ENCODE data around the gene TFF2. TPM values are rescaled to one million over a fixed set of nuclear protein-coding genes. Genes with fewer than 3 reads are reported as not detected.

Gene TFF2
- total RNA-seq, 4 donors from 2014 or later = 0.68 TPM; not detected in 3

DNA sequence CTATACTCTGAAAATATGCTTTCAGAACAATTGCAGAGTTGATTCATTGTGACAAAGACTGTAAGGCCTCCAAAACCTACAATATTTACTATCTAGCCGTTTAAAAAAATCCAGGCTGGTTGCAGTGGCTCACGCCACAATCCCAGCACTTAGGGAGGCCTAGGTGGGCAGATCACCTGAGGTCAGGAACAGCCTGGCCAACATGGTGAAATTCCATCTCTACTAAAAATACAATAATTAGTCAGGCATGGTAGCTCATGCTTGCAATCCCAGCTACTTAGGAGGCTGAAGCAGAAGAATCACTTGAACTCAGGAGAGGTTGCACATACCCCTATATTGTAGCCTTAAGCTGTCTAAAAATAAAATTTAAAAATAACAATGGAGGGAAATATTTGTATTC, 5.3 kb upstream of the TFF2 start:
- no peak for DNase-seq
- Histone ChIP-seq H3K36me3 (no peaks in the 10 kb centered on the region), H3K9me3 (peaks cover 0 to 12% of the 10 kb centered on the region in 2 donors), H3K27me3 (no peaks in the 10 kb centered on the region), H3K4me3 (no peak overlapping the region), H3K27ac (no peak overlapping the region), H3K4me1 (no peaks in the 10 kb centered on the region)
- TF ChIP-seq, protein P1, sequence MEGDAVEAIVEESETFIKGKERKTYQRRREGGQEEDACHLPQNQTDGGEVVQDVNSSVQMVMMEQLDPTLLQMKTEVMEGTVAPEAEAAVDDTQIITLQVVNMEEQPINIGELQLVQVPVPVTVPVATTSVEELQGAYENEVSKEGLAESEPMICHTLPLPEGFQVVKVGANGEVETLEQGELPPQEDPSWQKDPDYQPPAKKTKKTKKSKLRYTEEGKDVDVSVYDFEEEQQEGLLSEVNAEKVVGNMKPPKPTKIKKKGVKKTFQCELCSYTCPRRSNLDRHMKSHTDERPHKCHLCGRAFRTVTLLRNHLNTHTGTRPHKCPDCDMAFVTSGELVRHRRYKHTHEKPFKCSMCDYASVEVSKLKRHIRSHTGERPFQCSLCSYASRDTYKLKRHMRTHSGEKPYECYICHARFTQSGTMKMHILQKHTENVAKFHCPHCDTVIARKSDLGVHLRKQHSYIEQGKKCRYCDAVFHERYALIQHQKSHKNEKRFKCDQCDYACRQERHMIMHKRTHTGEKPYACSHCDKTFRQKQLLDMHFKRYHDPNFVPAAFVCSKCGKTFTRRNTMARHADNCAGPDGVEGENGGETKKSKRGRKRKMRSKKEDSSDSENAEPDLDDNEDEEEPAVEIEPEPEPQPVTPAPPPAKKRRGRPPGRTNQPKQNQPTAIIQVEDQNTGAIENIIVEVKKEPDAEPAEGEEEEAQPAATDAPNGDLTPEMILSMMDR (IDR thresholded peaks at IDR 0.05) = no peak
- TF ChIP-seq EP300 (IDR thresholded peaks at IDR 0.05; ENCODE audit: low read depth) (no peak), POLR2AphosphoS5 (IDR thresholded peaks at IDR 0.05) (no peak), POLR2A (IDR thresholded peaks at IDR 0.05) (no peak)
- in situ Hi-C loops (cut with MboI; ENCODE audit: low pct_ligation_motif_present in 1 of 4, low pct_unique_long_range_greater_than_20kb in 1 of 4, low sequenced_read_pairs in 3 of 4) = no loop called here
- WGBS, 2 donors (ENCODE audit: low coverage in 1 of 2) = 91 to 100% methylated on average over 1 to 2 of the region's 2 CpGs
- intact Hi-C loops (cut with DNase I; ENCODE audit: low total_unique reads) = no loop called here

DNA sequence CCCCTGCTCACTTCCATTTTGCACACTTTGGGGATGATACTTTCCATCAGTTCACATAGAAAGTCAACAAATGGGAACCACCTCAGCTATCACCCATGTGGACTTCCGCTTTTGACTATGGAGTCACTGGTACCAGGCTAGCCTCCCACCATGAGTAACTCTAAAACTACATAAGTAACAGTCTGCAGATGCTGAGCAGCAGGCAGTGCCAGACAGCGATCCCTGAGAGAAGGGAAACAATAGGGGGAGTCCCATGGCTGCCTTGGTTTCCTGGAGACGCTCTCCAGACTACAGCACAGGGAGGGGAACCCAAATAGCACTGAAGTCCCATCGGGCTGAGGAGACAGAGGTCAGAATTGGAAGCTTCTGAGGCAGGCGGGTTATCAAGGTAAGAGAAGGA, 2.8 kb upstream of the TFF2 start:
- Histone ChIP-seq H3K4me1 (no peaks in the 10 kb centered on the region), H3K9me3 (peaks cover 0 to 12% of the 10 kb centered on the region in 2 donors), H3K4me3 (no peak overlapping the region), H3K27ac (no peak overlapping the region), H3K27me3 (no peaks in the 10 kb centered on the region), H3K36me3 (no peaks in the 10 kb centered on the region)
- in situ Hi-C loops (cut with MboI; ENCODE audit: low pct_ligation_motif_present in 1 of 4, low pct_unique_long_range_greater_than_20kb in 1 of 4, low sequenced_read_pairs in 3 of 4) (no loop called here), intact Hi-C loops (cut with DNase I; ENCODE audit: low total_unique reads) (no loop called here)
- WGBS, 2 donors (ENCODE audit: low coverage in 1 of 2) = 83% methylated on average over 5 of the region's 5 CpGs; no CpG with 5 or more reads in 1 of the 2 donors
- TF ChIP-seq POLR2AphosphoS5 (IDR thresholded peaks at IDR 0.05) (no peak), POLR2A (IDR thresholded peaks at IDR 0.05) (no peak), EP300 (IDR thresholded peaks at IDR 0.05; ENCODE audit: low read depth) (no peak)
- TF ChIP-seq, protein P1 (IDR thresholded peaks at IDR 0.05) = no peak
- no peak for DNase-seq

DNA sequence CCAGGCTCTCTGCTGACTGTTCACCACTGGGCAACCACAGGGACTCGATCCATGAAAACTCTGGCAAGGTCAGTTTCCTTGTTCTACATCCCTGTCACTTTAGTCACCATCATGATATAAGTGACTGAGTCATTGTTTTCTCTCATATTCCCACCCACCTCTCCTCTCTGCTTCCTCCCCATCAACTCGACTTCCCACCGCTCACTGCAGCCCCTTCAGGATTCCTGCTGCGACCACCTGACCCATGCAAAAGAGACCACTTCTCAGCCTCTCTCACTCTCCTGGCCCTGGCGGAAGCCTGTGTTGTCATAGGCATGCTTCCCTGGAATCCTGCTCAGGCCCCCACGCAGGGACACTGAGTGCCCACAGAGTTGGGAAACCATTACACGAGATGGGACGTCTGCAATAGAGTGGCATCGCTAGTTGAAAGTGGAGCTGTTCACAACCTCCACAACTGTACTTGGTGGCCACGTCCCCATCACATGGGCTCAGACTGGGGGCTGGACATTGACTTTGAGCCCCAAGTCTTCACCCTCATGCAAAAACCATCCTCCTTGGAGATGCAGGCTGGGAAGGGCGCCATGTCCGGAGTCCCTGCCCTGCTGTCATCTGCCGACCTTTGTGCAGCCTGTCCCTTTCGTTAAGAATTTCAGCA, 1.8 kb upstream of the TFF2 start:
- intact Hi-C loops (cut with DNase I; ENCODE audit: low total_unique reads) = no loop called here
- no peak for DNase-seq
- TF ChIP-seq, protein P1 (IDR thresholded peaks at IDR 0.05) = no peak
- H3K4me3 ChIP-seq = no peak overlapping the region
- no peak overlapping the region for H3K27ac ChIP-seq
- H3K36me3 ChIP-seq = no peaks in the 10 kb centered on the region
- WGBS, 2 donors (ENCODE audit: low coverage in 1 of 2) = 88 to 90% methylated on average over 2 to 14 of the region's 14 CpGs
- in situ Hi-C loops (cut with MboI; ENCODE audit: low pct_ligation_motif_present in 1 of 4, low pct_unique_long_range_greater_than_20kb in 1 of 4, low sequenced_read_pairs in 3 of 4) = no loop called here
- no peaks in the 10 kb centered on the region for H3K4me1 ChIP-seq
- no peaks in the 10 kb centered on the region for H3K27me3 ChIP-seq
- peaks cover 0 to 12% of the 10 kb centered on the region in 2 donors for H3K9me3 ChIP-seq

DNA sequence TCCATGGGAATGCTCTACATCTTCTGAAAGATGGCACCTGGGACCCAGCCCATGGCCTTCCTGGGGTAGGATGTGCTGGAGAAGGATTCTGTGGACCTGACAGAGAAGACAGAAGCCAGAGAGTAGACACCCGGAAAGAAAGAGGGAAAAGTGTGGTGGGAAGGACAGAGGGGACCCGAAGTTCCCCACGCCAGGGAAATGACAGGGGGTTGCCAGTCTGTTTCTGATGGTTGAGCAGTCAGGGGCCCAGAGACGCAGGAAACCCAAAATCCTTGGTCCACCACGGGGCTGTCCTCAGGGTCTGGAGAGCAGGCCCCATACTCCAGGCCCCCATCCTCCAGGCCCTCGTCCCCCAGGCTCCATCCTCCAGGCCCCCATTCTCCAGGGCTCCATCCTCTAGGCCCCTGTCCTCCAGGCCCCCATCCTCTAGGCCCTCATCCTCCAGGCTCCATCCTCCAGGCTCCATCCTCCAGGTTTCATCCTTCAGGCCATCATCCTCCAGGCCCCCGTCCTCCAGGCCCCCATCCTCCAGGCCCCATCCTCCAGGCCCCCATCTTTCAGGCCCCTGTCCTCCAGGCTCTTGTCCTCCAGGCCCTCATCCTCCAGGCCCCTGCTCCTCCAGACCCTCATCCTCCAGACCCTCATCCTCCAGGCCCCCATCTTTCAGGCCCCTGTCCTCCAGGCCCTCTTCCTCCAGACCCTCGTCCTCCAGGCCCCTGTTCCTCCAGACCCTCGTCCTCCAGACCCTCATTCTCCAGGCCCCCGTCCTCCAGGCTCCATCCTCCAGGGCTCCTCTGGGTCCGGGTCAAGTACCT, 1.0 kb upstream of the TFF2 start:
- H3K9me3 ChIP-seq = peaks cover 0 to 12% of the 10 kb centered on the region in 2 donors
- H3K4me3 ChIP-seq = no peak overlapping the region
- H3K27ac ChIP-seq = no peak overlapping the region
- H3K4me1 ChIP-seq = no peaks in the 10 kb centered on the region
- TF ChIP-seq EP300 (IDR thresholded peaks at IDR 0.05; ENCODE audit: low read depth) = no peak
- TF ChIP-seq POLR2AphosphoS5 (IDR thresholded peaks at IDR 0.05) = no peak
- DNase-seq = no peak
- 73 to 77% methylated on average over 8 to 11 of the region's 11 CpGs for WGBS, 2 donors (ENCODE audit: low coverage in 1 of 2)
- no peaks in the 10 kb centered on the region for H3K36me3 ChIP-seq
- in situ Hi-C loops (cut with MboI; ENCODE audit: low pct_ligation_motif_present in 1 of 4, low pct_unique_long_range_greater_than_20kb in 1 of 4, low sequenced_read_pairs in 3 of 4) = no loop called here
- no peaks in the 10 kb centered on the region for H3K27me3 ChIP-seq
- intact Hi-C loops (cut with DNase I; ENCODE audit: low total_unique reads) = no loop called here

Data from transverse colon (tissue), 4 donors.